ENCODE measurements around the gene CDIPT. TPM values are rescaled to one million over a fixed set of nuclear protein-coding genes. Genes with fewer than 3 reads are reported as not detected.

Gene CDIPT
- total and polyA plus RNA-seq, 2 of the 13 experiments (the other 11 are each of a cell fraction or from before 2014, with no cell fraction given): 54.9 to 97.5 TPM

- no TSS peak for BruUV-seq (replicated peaks)
- no peak overlapping the region for H3K9ac ChIP-seq (ENCODE audit: insufficient read depth, low read depth, low read length)
- peaks cover 35% of the 10 kb centered on the region for H3K4me1 ChIP-seq (ENCODE audit: insufficient read depth, low read length)
- POLR2A ChIA-PET: interaction anchor here (1.4 kb wide), 2 partner anchors 13 to 58 kb away, joined by 3 to 5 read pairs; partner anchors contain the start of gene TMEM219
- in situ Hi-C loops (cut with HindIII; ENCODE audit: extremely low pct_ligation_motif_present, low pct_unique_long_range_greater_than_20kb): no loop called here
- CTCF ChIA-PET (ENCODE audit: low intra/inter-chr PET ratio, low total read pairs): no interaction called here
- intact Hi-C loops (cut with micrococcal nuclease; ENCODE audit: unreplicated experiment): loop anchor here (5.0 kb wide), 1 partner anchor 59 kb away; the partner anchor contains the start of gene TMEM219
- ATAC-seq (no peak), DNase-seq (ENCODE audit: low spot score) (no peak), FAIRE-seq (no peak)
- H3K4me2 ChIP-seq (ENCODE audit: low read depth, low read length): no peak overlapping the region; the same call in 1 of the 2 replicates
- H3K79me2 ChIP-seq (ENCODE audit: insufficient read depth, low read length): peaks cover 19% of the 10 kb centered on the region
- peaks cover 1 to 10% of the 10 kb centered on the region in 2 experiments; a peak in 2 of 5 replicates for H3K36me3 ChIP-seq (replicated peaks in 1 of 2; ENCODE audit: control insufficient read depth in 1 of 2, insufficient read depth in 2 of 2, low read length in 2 of 2)
- H3K4me3 ChIP-seq (replicated peaks in 1 of 3; ENCODE audit: insufficient read depth in 1 of 3, low read depth in 2 of 3, low read length in 3 of 3): no peak overlapping the region
- H2AFZ ChIP-seq (ENCODE audit: low read length): no peak overlapping the region
- WGBS (ENCODE audit: low lambda C conversion rate): 97% methylated on average over 4 of the region's 4 CpGs
- no peak overlapping the region for H3K27ac ChIP-seq (ENCODE audit: extremely low read length, insufficient read depth, low read length)
- no peaks in the 10 kb centered on the region; a peak in 1 of 5 replicates for H3K27me3 ChIP-seq (ENCODE audit: control insufficient read depth in 1 of 2, insufficient read depth in 2 of 2, low read length in 2 of 2)
- H4K20me1 ChIP-seq (ENCODE audit: insufficient read depth, low read length): peaks cover 5% of the 10 kb centered on the region; the same call in 1 of the 2 replicates
- TF ChIP-seq ZNF615 (CRISPR knock-in tag; IDR thresholded peaks at IDR 0.05; ENCODE audit: borderline replicate concordance) (no peak), TP53 (CRISPR knock-in tag; conservative IDR thresholded peaks at IDR 0.05) (no peak), CBX5 (CRISPR knock-in tag; IDR thresholded peaks at IDR 0.05; ENCODE audit: borderline replicate concordance) (no peak), NAIF1 (CRISPR knock-in tag; IDR thresholded peaks at IDR 0.05; ENCODE audit: borderline replicate concordance) (no peak), ARNT2 (CRISPR knock-in tag; IDR thresholded peaks at IDR 0.05; ENCODE audit: low read depth) (0 out of 2 replicates have a peak, but pooled peaks have one; percentile 25), PPARG (CRISPR knock-in tag; conservative IDR thresholded peaks at IDR 0.05) (no peak), HNF1B (CRISPR knock-in tag; IDR thresholded peaks at IDR 0.05) (no peak)
- no peaks in the 10 kb centered on the region for H3K9me3 ChIP-seq (ENCODE audit: low read length)
These were observed 40.6 kb upstream of the CDIPT start for GRCh38 chr16:29903590-29903989.
